Ishikawa (cell line): ENCODE measurements around the gene YIPF2.

Experiments
- CEBPB ChIP-seq: IDR thresholded peaks from 2 replicates; pipeline ENCODE4 v1.6.1; 2012
- CREB1 ChIP-seq: IDR thresholded peaks from 2 replicates; pipeline ENCODE4 v1.6.1; 2012; ENCODE audit warnings: low read depth
- EGR1 ChIP-seq: IDR thresholded peaks from 2 replicates; pipeline ENCODE4 v1.6.1; 2012
- EP300 ChIP-seq: IDR thresholded peaks from 2 replicates; pipeline ENCODE4 v1.6.1; 2012; ENCODE audit warnings: borderline replicate concordance
- FOXM1 ChIP-seq: IDR thresholded peaks from 2 replicates; pipeline ENCODE4 v1.6.1; 2012; ENCODE audit warnings: low read depth, borderline replicate concordance
- MAX ChIP-seq: IDR thresholded peaks from 2 replicates; pipeline ENCODE4 v1.6.1; 2012
- RAD21 ChIP-seq: IDR thresholded peaks from 2 replicates; pipeline ENCODE4 v1.6.1; 2012; ENCODE audit warnings: low read depth
- REST ChIP-seq: IDR thresholded peaks from 2 replicates; pipeline ENCODE4 v1.6.1; 2012; ENCODE audit warnings: low read depth, mild to moderate bottlenecking
- TAF1 ChIP-seq: IDR thresholded peaks from 2 replicates; pipeline ENCODE4 v1.6.1; 2012; ENCODE audit warnings: low read depth, mild to moderate bottlenecking
- TEAD4 ChIP-seq: IDR thresholded peaks from 2 replicates; pipeline ENCODE4 v1.6.1; 2012
- YY1 ChIP-seq: IDR thresholded peaks from 2 replicates; pipeline ENCODE4 v1.6.1; 2012; ENCODE audit warnings: low read depth
- ZBTB7A ChIP-seq: IDR thresholded peaks from 2 replicates; pipeline ENCODE4 v1.6.1; 2012; ENCODE audit warnings: low read depth
- TF ChIP-seq, protein P1 (sequence below): IDR thresholded peaks from 2 replicates; pipeline ENCODE4 v1.6.1; 2012

GRCh38 chr19:10884274-10884673, 44.2 kb downstream of the YIPF2 start:
- TF ChIP-seq REST, result no peak
- no peak for TF ChIP-seq CREB1
- TF ChIP-seq CEBPB, result no peak
- no peak for TF ChIP-seq ZBTB7A
- no peak for TF ChIP-seq YY1
- no peak for TF ChIP-seq TAF1
- TF ChIP-seq EP300, result no peak
- TF ChIP-seq FOXM1, result no peak
- TF ChIP-seq EGR1, result no peak
- no peak for TF ChIP-seq MAX
- TF ChIP-seq, protein P1, sequence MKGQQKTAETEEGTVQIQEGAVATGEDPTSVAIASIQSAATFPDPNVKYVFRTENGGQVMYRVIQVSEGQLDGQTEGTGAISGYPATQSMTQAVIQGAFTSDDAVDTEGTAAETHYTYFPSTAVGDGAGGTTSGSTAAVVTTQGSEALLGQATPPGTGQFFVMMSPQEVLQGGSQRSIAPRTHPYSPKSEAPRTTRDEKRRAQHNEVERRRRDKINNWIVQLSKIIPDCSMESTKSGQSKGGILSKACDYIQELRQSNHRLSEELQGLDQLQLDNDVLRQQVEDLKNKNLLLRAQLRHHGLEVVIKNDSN, result no peak
- TF ChIP-seq TEAD4, result no peak
- no peak for TF ChIP-seq RAD21
